ENCODE measurements around the gene CARD11.
"Not testable (repeated sequence)": the region's sequence is repeated elsewhere in the genome, so short reads cannot be mapped to it uniquely, and the experiment has no call there.

Gene CARD11

GRCh38 chr7:3025616-3026015 lies 18.1 kb downstream of the CARD11 start:
- no peak for ATAC-seq
- TF ChIP-seq ZFP30 (CRISPR knock-in tag; IDR thresholded peaks at IDR 0.05) (no peak), RARB (CRISPR knock-in tag; IDR thresholded peaks at IDR 0.05) (no peak), ISL1 (CRISPR knock-in tag; IDR thresholded peaks at IDR 0.05) (no peak), TOX (CRISPR knock-in tag; IDR thresholded peaks at IDR 0.05; ENCODE audit: borderline replicate concordance) (no peak)
- TF ChIP-seq, protein P1, sequence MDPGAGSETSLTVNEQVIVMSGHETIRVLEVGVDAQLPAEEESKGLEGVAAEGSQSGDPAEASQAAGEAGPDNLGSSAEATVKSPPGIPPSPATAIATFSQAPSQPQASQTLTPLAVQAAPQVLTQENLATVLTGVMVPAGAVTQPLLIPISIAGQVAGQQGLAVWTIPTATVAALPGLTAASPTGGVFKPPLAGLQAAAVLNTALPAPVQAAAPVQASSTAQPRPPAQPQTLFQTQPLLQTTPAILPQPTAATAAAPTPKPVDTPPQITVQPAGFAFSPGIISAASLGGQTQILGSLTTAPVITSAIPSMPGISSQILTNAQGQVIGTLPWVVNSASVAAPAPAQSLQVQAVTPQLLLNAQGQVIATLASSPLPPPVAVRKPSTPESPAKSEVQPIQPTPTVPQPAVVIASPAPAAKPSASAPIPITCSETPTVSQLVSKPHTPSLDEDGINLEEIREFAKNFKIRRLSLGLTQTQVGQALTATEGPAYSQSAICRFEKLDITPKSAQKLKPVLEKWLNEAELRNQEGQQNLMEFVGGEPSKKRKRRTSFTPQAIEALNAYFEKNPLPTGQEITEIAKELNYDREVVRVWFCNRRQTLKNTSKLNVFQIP (CRISPR knock-in tag; IDR thresholded peaks at IDR 0.05; ENCODE audit: borderline replicate concordance, low read depth) = no peak

DNA sequence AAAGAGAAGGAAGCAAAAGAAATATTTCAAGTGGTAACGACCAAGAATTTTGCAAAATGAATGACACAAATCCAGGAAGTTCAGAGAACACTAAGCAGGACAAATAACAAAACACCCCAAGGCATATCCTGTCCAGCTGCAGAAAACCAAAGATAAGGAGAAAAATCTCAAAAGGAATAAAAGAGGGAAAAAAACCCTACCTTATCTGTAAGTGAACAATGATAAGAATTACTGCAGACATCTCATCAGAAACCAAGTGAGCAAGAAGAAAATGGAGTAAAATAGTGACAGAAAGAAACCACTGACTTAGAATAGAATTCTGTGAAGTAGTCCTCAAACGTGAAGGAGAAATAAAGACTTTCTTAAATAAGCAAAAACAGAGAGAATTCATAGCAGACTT lies 21.8 kb downstream of the CARD11 start:
- no peak for TF ChIP-seq GLIS3 (CRISPR knock-in tag; IDR thresholded peaks at IDR 0.05)
- TF ChIP-seq BACH2 (CRISPR knock-in tag; IDR thresholded peaks at IDR 0.05; ENCODE audit: borderline replicate concordance) = no peak
- TF ChIP-seq ISL1 (CRISPR knock-in tag; IDR thresholded peaks at IDR 0.05) = no peak
- no peak for TF ChIP-seq ZC3H10 (CRISPR knock-in tag; IDR thresholded peaks at IDR 0.05)
- TF ChIP-seq, protein P2, sequence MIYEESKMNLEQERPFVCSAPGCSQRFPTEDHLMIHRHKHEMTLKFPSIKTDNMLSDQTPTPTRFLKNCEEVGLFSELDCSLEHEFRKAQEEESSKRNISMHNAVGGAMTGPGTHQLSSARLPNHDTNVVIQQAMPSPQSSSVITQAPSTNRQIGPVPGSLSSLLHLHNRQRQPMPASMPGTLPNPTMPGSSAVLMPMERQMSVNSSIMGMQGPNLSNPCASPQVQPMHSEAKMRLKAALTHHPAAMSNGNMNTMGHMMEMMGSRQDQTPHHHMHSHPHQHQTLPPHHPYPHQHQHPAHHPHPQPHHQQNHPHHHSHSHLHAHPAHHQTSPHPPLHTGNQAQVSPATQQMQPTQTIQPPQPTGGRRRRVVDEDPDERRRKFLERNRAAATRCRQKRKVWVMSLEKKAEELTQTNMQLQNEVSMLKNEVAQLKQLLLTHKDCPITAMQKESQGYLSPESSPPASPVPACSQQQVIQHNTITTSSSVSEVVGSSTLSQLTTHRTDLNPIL (CRISPR knock-in tag; IDR thresholded peaks at IDR 0.05; ENCODE audit: low read depth) = no peak
- no peak for TF ChIP-seq TCF4 (CRISPR knock-in tag; IDR thresholded peaks at IDR 0.05; ENCODE audit: borderline replicate concordance)
- ATAC-seq = no peak

- not testable (repeated sequence) for ATAC-seq
- peak; percentile 72 for TF ChIP-seq ZNF8 (CRISPR knock-in tag; IDR thresholded peaks at IDR 0.05)
Measured at GRCh38 chr7:3021224-3021623, 22.4 kb downstream of the CARD11 start.

GRCh38 chr7:3020416-3020815 lies 23.3 kb downstream of the CARD11 start:
- ATAC-seq = no peak

More at GRCh38 chr7:3020416-3020815, 23.3 kb downstream of the CARD11 start:
- TF ChIP-seq ISL1 (CRISPR knock-in tag; IDR thresholded peaks at IDR 0.05) = no peak
- TF ChIP-seq PPARA (CRISPR knock-in tag; IDR thresholded peaks at IDR 0.05; ENCODE audit: borderline replicate concordance) = no peak
- TF ChIP-seq TOX (CRISPR knock-in tag; IDR thresholded peaks at IDR 0.05; ENCODE audit: borderline replicate concordance) = no peak
- no peak for TF ChIP-seq PATZ1 (CRISPR knock-in tag; IDR thresholded peaks at IDR 0.05; ENCODE audit: borderline replicate concordance)
- TF ChIP-seq ZNF70 (CRISPR knock-in tag; IDR thresholded peaks at IDR 0.05) = no peak
- TF ChIP-seq SNAI2 (CRISPR knock-in tag; IDR thresholded peaks at IDR 0.05) = no peak
- TF ChIP-seq TCF4 (CRISPR knock-in tag; IDR thresholded peaks at IDR 0.05; ENCODE audit: borderline replicate concordance) = no peak
- no peak for TF ChIP-seq ZFP3 (CRISPR knock-in tag; IDR thresholded peaks at IDR 0.05)
- no peak for TF ChIP-seq ZFP30 (CRISPR knock-in tag; IDR thresholded peaks at IDR 0.05)
- TF ChIP-seq OSR1 (CRISPR knock-in tag; IDR thresholded peaks at IDR 0.05) = no peak
- TF ChIP-seq, protein P2 (CRISPR knock-in tag; IDR thresholded peaks at IDR 0.05; ENCODE audit: low read depth) = no peak
- TF ChIP-seq, protein P3, sequence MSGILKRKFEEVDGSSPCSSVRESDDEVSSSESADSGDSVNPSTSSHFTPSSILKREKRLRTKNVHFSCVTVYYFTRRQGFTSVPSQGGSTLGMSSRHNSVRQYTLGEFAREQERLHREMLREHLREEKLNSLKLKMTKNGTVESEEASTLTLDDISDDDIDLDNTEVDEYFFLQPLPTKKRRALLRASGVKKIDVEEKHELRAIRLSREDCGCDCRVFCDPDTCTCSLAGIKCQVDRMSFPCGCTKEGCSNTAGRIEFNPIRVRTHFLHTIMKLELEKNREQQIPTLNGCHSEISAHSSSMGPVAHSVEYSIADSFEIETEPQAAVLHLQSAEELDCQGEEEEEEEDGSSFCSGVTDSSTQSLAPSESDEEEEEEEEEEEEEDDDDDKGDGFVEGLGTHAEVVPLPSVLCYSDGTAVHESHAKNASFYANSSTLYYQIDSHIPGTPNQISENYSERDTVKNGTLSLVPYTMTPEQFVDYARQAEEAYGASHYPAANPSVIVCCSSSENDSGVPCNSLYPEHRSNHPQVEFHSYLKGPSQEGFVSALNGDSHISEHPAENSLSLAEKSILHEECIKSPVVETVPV (CRISPR knock-in tag; IDR thresholded peaks at IDR 0.05) = no peak
- TF ChIP-seq, protein P4, sequence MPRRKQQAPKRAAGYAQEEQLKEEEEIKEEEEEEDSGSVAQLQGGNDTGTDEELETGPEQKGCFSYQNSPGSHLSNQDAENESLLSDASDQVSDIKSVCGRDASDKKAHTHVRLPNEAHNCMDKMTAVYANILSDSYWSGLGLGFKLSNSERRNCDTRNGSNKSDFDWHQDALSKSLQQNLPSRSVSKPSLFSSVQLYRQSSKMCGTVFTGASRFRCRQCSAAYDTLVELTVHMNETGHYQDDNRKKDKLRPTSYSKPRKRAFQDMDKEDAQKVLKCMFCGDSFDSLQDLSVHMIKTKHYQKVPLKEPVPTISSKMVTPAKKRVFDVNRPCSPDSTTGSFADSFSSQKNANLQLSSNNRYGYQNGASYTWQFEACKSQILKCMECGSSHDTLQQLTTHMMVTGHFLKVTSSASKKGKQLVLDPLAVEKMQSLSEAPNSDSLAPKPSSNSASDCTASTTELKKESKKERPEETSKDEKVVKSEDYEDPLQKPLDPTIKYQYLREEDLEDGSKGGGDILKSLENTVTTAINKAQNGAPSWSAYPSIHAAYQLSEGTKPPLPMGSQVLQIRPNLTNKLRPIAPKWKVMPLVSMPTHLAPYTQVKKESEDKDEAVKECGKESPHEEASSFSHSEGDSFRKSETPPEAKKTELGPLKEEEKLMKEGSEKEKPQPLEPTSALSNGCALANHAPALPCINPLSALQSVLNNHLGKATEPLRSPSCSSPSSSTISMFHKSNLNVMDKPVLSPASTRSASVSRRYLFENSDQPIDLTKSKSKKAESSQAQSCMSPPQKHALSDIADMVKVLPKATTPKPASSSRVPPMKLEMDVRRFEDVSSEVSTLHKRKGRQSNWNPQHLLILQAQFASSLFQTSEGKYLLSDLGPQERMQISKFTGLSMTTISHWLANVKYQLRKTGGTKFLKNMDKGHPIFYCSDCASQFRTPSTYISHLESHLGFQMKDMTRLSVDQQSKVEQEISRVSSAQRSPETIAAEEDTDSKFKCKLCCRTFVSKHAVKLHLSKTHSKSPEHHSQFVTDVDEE (CRISPR knock-in tag; IDR thresholded peaks at IDR 0.05) = no peak
- no peak for TF ChIP-seq BACH2 (CRISPR knock-in tag; IDR thresholded peaks at IDR 0.05; ENCODE audit: borderline replicate concordance)
- no peak for TF ChIP-seq GLIS3 (CRISPR knock-in tag; IDR thresholded peaks at IDR 0.05)

Data from SK-N-SH treated with all-trans-retinoic acid at 6 μM for 48 hours (cell line).